Measurements from ENCODE around the gene CIAO3. TPM values are rescaled to one million over a fixed set of nuclear protein-coding genes. Genes with fewer than 3 reads are reported as not detected.
A peak's percentile ranks its signal among the peaks of the same experiment; 100 is the strongest.

Gene CIAO3
- total and polyA plus RNA-seq, 12 donors: 18.7 to 62.9 (median 26.1) TPM

DNA sequence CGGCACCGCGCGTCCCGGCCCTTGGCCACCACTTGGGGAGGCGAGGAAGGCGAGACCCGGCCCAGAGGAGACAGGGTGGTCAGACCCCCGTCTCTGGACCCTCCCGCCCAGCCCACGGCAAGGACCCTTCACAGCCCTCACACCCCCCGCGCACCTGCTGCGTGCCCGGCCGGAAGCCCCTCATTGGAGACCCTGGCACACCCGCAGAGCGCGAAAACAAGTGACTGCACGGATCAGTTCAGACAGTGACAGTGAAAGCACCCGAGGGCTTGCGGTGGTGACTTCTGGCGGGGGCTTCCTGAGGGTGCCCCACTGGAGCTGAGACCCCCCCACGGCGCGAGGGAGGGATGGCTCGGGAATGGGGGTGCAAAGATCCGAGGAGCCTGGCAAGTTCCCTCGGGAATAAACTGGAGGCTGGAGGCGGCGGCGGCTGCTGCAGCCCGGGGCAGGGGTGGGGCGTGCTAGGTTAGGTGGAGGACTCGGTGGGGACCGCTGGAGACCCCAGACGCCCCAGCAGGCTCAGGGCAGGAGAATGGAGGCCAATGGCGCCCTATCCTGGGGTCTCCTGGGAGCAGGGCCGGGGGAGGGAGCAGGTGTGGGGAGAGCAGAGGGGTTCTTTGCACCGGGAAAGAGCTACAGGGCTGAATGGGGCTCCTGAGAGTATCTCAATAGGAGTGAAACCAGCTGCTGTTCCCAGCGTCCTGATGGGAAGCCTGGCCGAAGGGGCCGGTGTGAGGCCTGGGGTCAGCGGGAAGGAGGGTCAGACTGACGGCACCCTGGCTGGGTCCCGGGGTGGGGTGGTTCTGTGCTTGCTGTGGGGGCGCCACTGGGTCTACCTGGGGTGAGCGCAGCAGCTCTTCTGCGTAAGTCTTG is 34.4 kb downstream of the CIAO3 start:
- WGBS, 2 donors: 4 to 5% methylated on average over 47 to 49 of the region's 49 CpGs
- H3K27ac ChIP-seq: no peak overlapping the region
- no peaks in the 10 kb centered on the region for H3K9me3 ChIP-seq
- TF ChIP-seq, protein P1, sequence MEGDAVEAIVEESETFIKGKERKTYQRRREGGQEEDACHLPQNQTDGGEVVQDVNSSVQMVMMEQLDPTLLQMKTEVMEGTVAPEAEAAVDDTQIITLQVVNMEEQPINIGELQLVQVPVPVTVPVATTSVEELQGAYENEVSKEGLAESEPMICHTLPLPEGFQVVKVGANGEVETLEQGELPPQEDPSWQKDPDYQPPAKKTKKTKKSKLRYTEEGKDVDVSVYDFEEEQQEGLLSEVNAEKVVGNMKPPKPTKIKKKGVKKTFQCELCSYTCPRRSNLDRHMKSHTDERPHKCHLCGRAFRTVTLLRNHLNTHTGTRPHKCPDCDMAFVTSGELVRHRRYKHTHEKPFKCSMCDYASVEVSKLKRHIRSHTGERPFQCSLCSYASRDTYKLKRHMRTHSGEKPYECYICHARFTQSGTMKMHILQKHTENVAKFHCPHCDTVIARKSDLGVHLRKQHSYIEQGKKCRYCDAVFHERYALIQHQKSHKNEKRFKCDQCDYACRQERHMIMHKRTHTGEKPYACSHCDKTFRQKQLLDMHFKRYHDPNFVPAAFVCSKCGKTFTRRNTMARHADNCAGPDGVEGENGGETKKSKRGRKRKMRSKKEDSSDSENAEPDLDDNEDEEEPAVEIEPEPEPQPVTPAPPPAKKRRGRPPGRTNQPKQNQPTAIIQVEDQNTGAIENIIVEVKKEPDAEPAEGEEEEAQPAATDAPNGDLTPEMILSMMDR (IDR thresholded peaks at IDR 0.05): no peak
- peak overlapping the region in 2 of 10 donors; percentile 19 to 22 for H3K4me3 ChIP-seq
- DNase-seq (no peak), ATAC-seq (no peak)
- intact Hi-C loops (cut with DNase I): no loop called here
- H3K36me3 ChIP-seq: no peaks in the 10 kb centered on the region
- peaks cover 38 to 97% (median 92%) of the 10 kb centered on the region in 7 donors for H3K27me3 ChIP-seq
- H3K4me1 ChIP-seq: peaks cover 0 to 15% (median 8%) of the 10 kb centered on the region in 9 donors

DNA sequence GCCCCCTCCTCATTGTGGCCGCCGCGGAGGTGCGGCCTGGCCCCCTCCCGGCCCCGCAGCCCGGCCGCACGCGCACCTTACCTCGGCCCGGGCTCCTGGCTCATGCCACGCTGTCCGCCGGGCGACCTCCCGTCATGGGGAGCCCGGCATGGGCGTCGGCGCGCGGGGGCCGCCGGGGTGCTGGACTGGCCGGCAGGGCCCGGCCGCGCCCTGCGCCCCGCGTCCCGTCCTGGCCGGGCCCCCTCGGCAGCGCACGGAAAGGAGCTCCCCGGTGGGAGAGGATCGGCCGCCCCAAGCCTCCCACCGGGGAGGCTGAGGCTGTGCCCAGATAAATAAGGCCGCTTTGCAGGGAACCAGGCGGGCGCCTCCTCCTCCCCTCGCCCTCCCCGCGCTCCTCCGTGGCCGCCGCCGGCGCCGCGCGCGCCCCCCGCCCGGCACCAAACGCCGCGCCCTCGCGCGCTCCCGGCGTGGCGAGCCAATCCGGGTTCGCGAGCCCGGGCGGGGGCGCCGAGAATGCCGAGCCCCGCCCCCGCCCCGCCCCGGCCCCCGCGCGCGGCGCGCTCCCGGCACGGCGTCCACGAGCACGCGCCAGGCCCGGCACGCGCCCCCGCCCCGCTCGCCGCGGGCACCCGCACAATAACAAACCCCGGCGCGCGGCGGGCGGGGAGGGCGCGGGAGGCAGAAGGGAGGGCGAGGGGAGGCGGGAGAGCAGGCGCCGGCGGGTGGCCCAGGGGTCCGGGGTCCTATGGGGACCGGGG is 35.2 kb downstream of the CIAO3 start, which contains the start of gene FBXL16:
TSS of gene FBXL16 (minus strand) at position 371 of the 758 bp plus-strand sequence. CDS start 8,396 bp downstream, outside the sequence.
- H3K9me3 ChIP-seq: no peaks in the 10 kb centered on the region
- WGBS, 2 donors: 1% methylated on average over 42 to 112 of the region's 115 CpGs
- peaks cover 0 to 22% (median 14%) of the 10 kb centered on the region in 9 donors for H3K4me1 ChIP-seq
- H3K27ac ChIP-seq: no peak within 1 kb of the TSS
- ATAC-seq (no peak), DNase-seq (no peak)
- TF ChIP-seq, protein P1 (IDR thresholded peaks at IDR 0.05): no peak
- intact Hi-C loops (cut with DNase I): no loop called here
- H3K27me3 ChIP-seq: peaks cover 46 to 97% (median 92%) of the 10 kb centered on the region in 7 donors
- no peaks in the 10 kb centered on the region for H3K36me3 ChIP-seq
- H3K4me3 ChIP-seq: peak within 1 kb of the TSS in 3 of 10 donors; percentile 19 to 26 (median 22)

DNA sequence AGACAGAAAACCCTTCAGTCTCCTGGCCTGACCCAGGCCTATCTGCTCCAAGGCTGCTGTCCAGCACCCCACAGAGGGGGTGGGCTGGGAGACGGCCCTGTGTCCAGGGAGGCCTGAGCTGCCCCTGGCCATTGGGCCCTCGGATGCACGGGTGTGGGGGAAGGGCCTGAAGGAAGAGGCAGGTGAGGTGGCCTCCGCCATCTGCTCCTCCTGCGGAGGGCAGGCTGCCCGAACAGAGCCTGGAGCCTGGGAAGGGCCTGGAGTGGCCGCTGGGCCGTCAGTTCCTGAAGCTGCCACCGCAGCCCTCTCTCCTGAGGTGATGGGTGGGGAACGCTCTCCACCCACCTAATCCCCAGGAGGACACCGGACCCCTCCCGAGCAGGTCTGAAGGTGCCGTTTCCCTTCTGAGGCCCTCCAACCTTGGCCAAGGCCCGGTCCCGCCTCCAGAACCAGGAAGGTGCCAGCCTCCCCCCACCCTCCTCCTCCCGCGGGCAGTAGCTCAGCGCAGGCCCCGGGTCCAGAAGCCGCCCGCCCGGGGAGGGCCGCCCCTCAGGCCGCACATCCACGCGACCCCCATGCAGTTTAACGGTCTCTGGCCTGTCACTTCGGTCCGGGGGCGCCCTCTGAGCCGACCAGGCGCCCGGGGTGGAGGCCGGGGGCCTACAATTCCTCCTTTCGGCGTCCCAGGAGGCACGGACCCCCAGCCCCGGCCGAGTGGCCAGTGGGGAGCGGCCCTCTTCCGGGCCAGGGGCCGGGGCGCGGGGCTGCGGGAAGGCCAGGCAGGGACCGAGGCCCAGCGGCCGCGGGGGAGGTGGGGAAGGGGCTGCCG is 36.0 kb downstream of the CIAO3 start:
- Histone ChIP-seq H3K9me3 (no peaks in the 10 kb centered on the region), H3K4me1 (peaks cover 0 to 19% (median 8%) of the 10 kb centered on the region in 9 donors), H3K27me3 (peaks cover 51 to 97% (median 92%) of the 10 kb centered on the region in 7 donors), H3K36me3 (no peaks in the 10 kb centered on the region), H3K4me3 (no peak overlapping the region), H3K27ac (no peak overlapping the region)
- TF ChIP-seq, protein P1 (IDR thresholded peaks at IDR 0.05): no peak
- WGBS, 2 donors: 10 to 13% methylated on average over 48 to 50 of the region's 50 CpGs
- DNase-seq (no peak), ATAC-seq (no peak)
- intact Hi-C loops (cut with DNase I): no loop called here
